ENCODE measurements around the gene GALNTL6.

The GALNTL6 gene

GRCh38 chr4:172514801-172515200, 701.6 kb downstream of the GALNTL6 start:
- Histone ChIP-seq H3K4me1 (ENCODE audit: insufficient read depth, low read length) (no peaks in the 10 kb centered on the region), H3K36me3 (ENCODE audit: insufficient read depth, low read length) (no peaks in the 10 kb centered on the region), H3K9ac (ENCODE audit: low read length) (no peak overlapping the region), H3K27ac (ENCODE audit: low read depth, low read length) (no peak overlapping the region), H3K9me3 (ENCODE audit: low read length) (no peaks in the 10 kb centered on the region), H3K27me3 (ENCODE audit: control insufficient read depth in 1 of 2, insufficient read depth in 2 of 2, low read length in 2 of 2) (no peaks in the 10 kb centered on the region), H3K4me3 (ENCODE audit: low read depth in 1 of 2, low read length in 2 of 2) (no peak overlapping the region)

- Histone ChIP-seq H3K4me3 (ENCODE audit: low read depth in 1 of 2, low read length in 2 of 2) (no peak overlapping the region), H3K9me3 (ENCODE audit: low read length) (no peaks in the 10 kb centered on the region), H3K9ac (ENCODE audit: low read length) (no peak overlapping the region), H3K4me1 (ENCODE audit: insufficient read depth, low read length) (no peaks in the 10 kb centered on the region), H3K27ac (ENCODE audit: low read depth, low read length) (no peak overlapping the region), H3K36me3 (ENCODE audit: insufficient read depth, low read length) (no peaks in the 10 kb centered on the region), H3K27me3 (ENCODE audit: control insufficient read depth in 1 of 2, insufficient read depth in 2 of 2, low read length in 2 of 2) (no peaks in the 10 kb centered on the region)
Observed at GRCh38 chr4:172515266-172515879, 702.2 kb downstream of the GALNTL6 start.

- no peak overlapping the region for H3K4me3 ChIP-seq (ENCODE audit: low read depth in 1 of 2, low read length in 2 of 2)
- H3K36me3 ChIP-seq (ENCODE audit: insufficient read depth, low read length), result no peaks in the 10 kb centered on the region
- H3K4me1 ChIP-seq (ENCODE audit: insufficient read depth, low read length), result no peaks in the 10 kb centered on the region
- H3K27me3 ChIP-seq (ENCODE audit: control insufficient read depth in 1 of 2, insufficient read depth in 2 of 2, low read length in 2 of 2), result no peaks in the 10 kb centered on the region
- H3K27ac ChIP-seq (ENCODE audit: low read depth, low read length), result no peak overlapping the region
- H3K9ac ChIP-seq (ENCODE audit: low read length), result no peak overlapping the region
- no peaks in the 10 kb centered on the region for H3K9me3 ChIP-seq (ENCODE audit: low read length)
Observed at GRCh38 chr4:172517391-172517790, 704.2 kb downstream of the GALNTL6 start.

GRCh38 chr4:172521248-172521647, 708.0 kb downstream of the GALNTL6 start:
- Histone ChIP-seq H3K9me3 (ENCODE audit: low read length) (no peaks in the 10 kb centered on the region), H3K27ac (ENCODE audit: low read depth, low read length) (no peak overlapping the region), H3K4me3 (ENCODE audit: low read depth in 1 of 2, low read length in 2 of 2) (no peak overlapping the region), H3K9ac (ENCODE audit: low read length) (no peak overlapping the region), H3K27me3 (ENCODE audit: control insufficient read depth in 1 of 2, insufficient read depth in 2 of 2, low read length in 2 of 2) (no peaks in the 10 kb centered on the region), H3K36me3 (ENCODE audit: insufficient read depth, low read length) (no peaks in the 10 kb centered on the region), H3K4me1 (ENCODE audit: insufficient read depth, low read length) (no peaks in the 10 kb centered on the region)

- no peaks in the 10 kb centered on the region for H3K9me3 ChIP-seq (ENCODE audit: low read length)
- no peak overlapping the region for H3K27ac ChIP-seq (ENCODE audit: low read depth, low read length)
- H3K4me1 ChIP-seq (ENCODE audit: insufficient read depth, low read length), result no peaks in the 10 kb centered on the region
- H3K36me3 ChIP-seq (ENCODE audit: insufficient read depth, low read length), result no peaks in the 10 kb centered on the region
- no peak overlapping the region for H3K9ac ChIP-seq (ENCODE audit: low read length)
- H3K27me3 ChIP-seq (ENCODE audit: control insufficient read depth in 1 of 2, insufficient read depth in 2 of 2, low read length in 2 of 2), result no peaks in the 10 kb centered on the region
- H3K4me3 ChIP-seq (ENCODE audit: low read depth in 1 of 2, low read length in 2 of 2), result no peak overlapping the region
Observed at GRCh38 chr4:172521680-172522079, 708.5 kb downstream of the GALNTL6 start.

GRCh38 chr4:172543249-172543648, 730.0 kb downstream of the GALNTL6 start:
- H3K4me3 ChIP-seq (ENCODE audit: low read depth in 1 of 2, low read length in 2 of 2), result no peak overlapping the region
- no peaks in the 10 kb centered on the region for H3K4me1 ChIP-seq (ENCODE audit: insufficient read depth, low read length)
- no peaks in the 10 kb centered on the region for H3K36me3 ChIP-seq (ENCODE audit: insufficient read depth, low read length)
- H3K27me3 ChIP-seq (ENCODE audit: control insufficient read depth in 1 of 2, insufficient read depth in 2 of 2, low read length in 2 of 2), result no peaks in the 10 kb centered on the region
- H3K27ac ChIP-seq (ENCODE audit: low read depth, low read length), result no peak overlapping the region
- H3K9ac ChIP-seq (ENCODE audit: low read length), result no peak overlapping the region
- no peaks in the 10 kb centered on the region for H3K9me3 ChIP-seq (ENCODE audit: low read length)

- Histone ChIP-seq H3K4me1 (ENCODE audit: insufficient read depth, low read length) (no peaks in the 10 kb centered on the region), H3K27me3 (ENCODE audit: control insufficient read depth in 1 of 2, insufficient read depth in 2 of 2, low read length in 2 of 2) (no peaks in the 10 kb centered on the region), H3K27ac (ENCODE audit: low read depth, low read length) (no peak overlapping the region), H3K9ac (ENCODE audit: low read length) (no peak overlapping the region), H3K4me3 (ENCODE audit: low read depth in 1 of 2, low read length in 2 of 2) (no peak overlapping the region), H3K9me3 (ENCODE audit: low read length) (no peaks in the 10 kb centered on the region), H3K36me3 (ENCODE audit: insufficient read depth, low read length) (no peaks in the 10 kb centered on the region)
Observed at GRCh38 chr4:172546782-172547181, 733.6 kb downstream of the GALNTL6 start.

- Histone ChIP-seq H3K27ac (ENCODE audit: low read depth, low read length) (no peak overlapping the region), H3K36me3 (ENCODE audit: insufficient read depth, low read length) (no peaks in the 10 kb centered on the region), H3K9me3 (ENCODE audit: low read length) (no peaks in the 10 kb centered on the region), H3K9ac (ENCODE audit: low read length) (no peak overlapping the region), H3K4me1 (ENCODE audit: insufficient read depth, low read length) (no peaks in the 10 kb centered on the region), H3K27me3 (ENCODE audit: control insufficient read depth in 1 of 2, insufficient read depth in 2 of 2, low read length in 2 of 2) (no peaks in the 10 kb centered on the region), H3K4me3 (ENCODE audit: low read depth in 1 of 2, low read length in 2 of 2) (no peak overlapping the region)
Observed at GRCh38 chr4:172547724-172548123, 734.5 kb downstream of the GALNTL6 start.

- Histone ChIP-seq H3K9me3 (ENCODE audit: low read length) (no peaks in the 10 kb centered on the region), H3K4me1 (ENCODE audit: insufficient read depth, low read length) (no peaks in the 10 kb centered on the region), H3K4me3 (ENCODE audit: low read depth in 1 of 2, low read length in 2 of 2) (no peak overlapping the region), H3K27ac (ENCODE audit: low read depth, low read length) (no peak overlapping the region), H3K27me3 (ENCODE audit: control insufficient read depth in 1 of 2, insufficient read depth in 2 of 2, low read length in 2 of 2) (no peaks in the 10 kb centered on the region), H3K36me3 (ENCODE audit: insufficient read depth, low read length) (no peaks in the 10 kb centered on the region), H3K9ac (ENCODE audit: low read length) (no peak overlapping the region)
Observed at GRCh38 chr4:172553216-172553615, 740.0 kb downstream of the GALNTL6 start.

GRCh38 chr4:172554588-172554987, 741.4 kb downstream of the GALNTL6 start:
- Histone ChIP-seq H3K4me1 (ENCODE audit: insufficient read depth, low read length) (no peaks in the 10 kb centered on the region), H3K9me3 (ENCODE audit: low read length) (no peaks in the 10 kb centered on the region), H3K4me3 (ENCODE audit: low read depth in 1 of 2, low read length in 2 of 2) (no peak overlapping the region), H3K36me3 (ENCODE audit: insufficient read depth, low read length) (no peaks in the 10 kb centered on the region), H3K27ac (ENCODE audit: low read depth, low read length) (no peak overlapping the region), H3K27me3 (ENCODE audit: control insufficient read depth in 1 of 2, insufficient read depth in 2 of 2, low read length in 2 of 2) (no peaks in the 10 kb centered on the region), H3K9ac (ENCODE audit: low read length) (no peak overlapping the region)

GRCh38 chr4:172555725-172556124, 742.5 kb downstream of the GALNTL6 start:
- Histone ChIP-seq H3K27ac (ENCODE audit: low read depth, low read length) (no peak overlapping the region), H3K4me1 (ENCODE audit: insufficient read depth, low read length) (no peaks in the 10 kb centered on the region), H3K9ac (ENCODE audit: low read length) (no peak overlapping the region), H3K27me3 (ENCODE audit: control insufficient read depth in 1 of 2, insufficient read depth in 2 of 2, low read length in 2 of 2) (no peaks in the 10 kb centered on the region), H3K9me3 (ENCODE audit: low read length) (no peaks in the 10 kb centered on the region), H3K36me3 (ENCODE audit: insufficient read depth, low read length) (no peaks in the 10 kb centered on the region), H3K4me3 (ENCODE audit: low read depth in 1 of 2, low read length in 2 of 2) (no peak overlapping the region)

GRCh38 chr4:172573899-172574298, 760.7 kb downstream of the GALNTL6 start:
- Histone ChIP-seq H3K4me3 (ENCODE audit: low read depth in 1 of 2, low read length in 2 of 2) (no peak overlapping the region), H3K4me1 (ENCODE audit: insufficient read depth, low read length) (no peaks in the 10 kb centered on the region), H3K27ac (ENCODE audit: low read depth, low read length) (no peak overlapping the region), H3K9me3 (ENCODE audit: low read length) (no peaks in the 10 kb centered on the region), H3K36me3 (ENCODE audit: insufficient read depth, low read length) (no peaks in the 10 kb centered on the region), H3K27me3 (ENCODE audit: control insufficient read depth in 1 of 2, insufficient read depth in 2 of 2, low read length in 2 of 2) (no peaks in the 10 kb centered on the region), H3K9ac (ENCODE audit: low read length) (no peak overlapping the region)

Measured in muscle layer of colon (tissue), 2 donors.